Neural cell (in vitro differentiated cells): ENCODE results near the gene DAAM2.

ENCODE experiments used
- EP300 ChIP-seq: fragments of 450-650 bp; conservative IDR thresholded peaks from 2 replicates; pipeline ENCODE4 v1.6.1; 2014; ENCODE audit warnings: antibody characterized with exemption, mild to moderate bottlenecking, moderate library complexity; ENCODE audit not compliant: poor library complexity, severe bottlenecking
- EZH2 ChIP-seq: fragments of 200-600, 300-800 bp; shearing (Covaris generic), sonication (generic); IDR thresholded peaks from 2 replicates; pipeline ENCODE4 v1.6.1; 2014; ENCODE audit warnings: antibody characterized with exemption, low read length, borderline replicate concordance, mild to moderate bottlenecking; ENCODE audit not compliant: insufficient read depth, poor library complexity, severe bottlenecking
- MXI1 ChIP-seq: fragments of 450-650 bp; conservative IDR thresholded peaks from 2 replicates; pipeline ENCODE4 v1.6.1; 2014; ENCODE audit warnings: antibody characterized with exemption, mild to moderate bottlenecking; ENCODE audit not compliant: poor library complexity, severe bottlenecking
- POLR2AphosphoS5 ChIP-seq: IDR thresholded peaks from 2 replicates; pipeline ENCODE4 v1.6.1; 2012
- RAD21 ChIP-seq: fragments of 450-650 bp; conservative IDR thresholded peaks from 2 replicates; pipeline ENCODE4 v1.6.1; 2014; ENCODE audit warnings: antibody characterized with exemption, mild to moderate bottlenecking, moderate library complexity
- SMC3 ChIP-seq: fragments of 450-650 bp; conservative IDR thresholded peaks from 2 replicates; pipeline ENCODE4 v1.6.1; 2014; ENCODE audit warnings: antibody characterized with exemption, mild to moderate bottlenecking, moderate library complexity; ENCODE audit not compliant: poor library complexity
- TF ChIP-seq, protein P1 (sequence below): fragments of 450-650 bp; IDR thresholded peaks from 2 replicates; pipeline ENCODE4 v1.5.1; 2014; ENCODE audit warnings: antibody characterized with exemption, mild to moderate bottlenecking, moderate library complexity; ENCODE audit not compliant: poor library complexity, severe bottlenecking

- TF ChIP-seq EP300: no peak
- TF ChIP-seq, protein P1, sequence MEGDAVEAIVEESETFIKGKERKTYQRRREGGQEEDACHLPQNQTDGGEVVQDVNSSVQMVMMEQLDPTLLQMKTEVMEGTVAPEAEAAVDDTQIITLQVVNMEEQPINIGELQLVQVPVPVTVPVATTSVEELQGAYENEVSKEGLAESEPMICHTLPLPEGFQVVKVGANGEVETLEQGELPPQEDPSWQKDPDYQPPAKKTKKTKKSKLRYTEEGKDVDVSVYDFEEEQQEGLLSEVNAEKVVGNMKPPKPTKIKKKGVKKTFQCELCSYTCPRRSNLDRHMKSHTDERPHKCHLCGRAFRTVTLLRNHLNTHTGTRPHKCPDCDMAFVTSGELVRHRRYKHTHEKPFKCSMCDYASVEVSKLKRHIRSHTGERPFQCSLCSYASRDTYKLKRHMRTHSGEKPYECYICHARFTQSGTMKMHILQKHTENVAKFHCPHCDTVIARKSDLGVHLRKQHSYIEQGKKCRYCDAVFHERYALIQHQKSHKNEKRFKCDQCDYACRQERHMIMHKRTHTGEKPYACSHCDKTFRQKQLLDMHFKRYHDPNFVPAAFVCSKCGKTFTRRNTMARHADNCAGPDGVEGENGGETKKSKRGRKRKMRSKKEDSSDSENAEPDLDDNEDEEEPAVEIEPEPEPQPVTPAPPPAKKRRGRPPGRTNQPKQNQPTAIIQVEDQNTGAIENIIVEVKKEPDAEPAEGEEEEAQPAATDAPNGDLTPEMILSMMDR: no peak
- TF ChIP-seq EZH2: no peak
- TF ChIP-seq RAD21: no peak
- TF ChIP-seq SMC3: no peak
- TF ChIP-seq MXI1: no peak
- TF ChIP-seq POLR2AphosphoS5: no peak
Measured at GRCh38 chr6:39909701-39910100, 117.5 kb downstream of the DAAM2 start.
